Renal cortical epithelial cell (primary cell): ENCODE data around the gene GPN2. TPM values are rescaled to one million over a fixed set of nuclear protein-coding genes. Genes with fewer than 3 reads are reported as not detected.
A peak's percentile ranks its signal among the peaks of the same experiment; 100 is the strongest.

Experiments
- DNase-seq: peaks from one replicate; pipeline ENCODE4 v3.0.0-alpha.2; 2011; ENCODE audit warnings: low read depth
- total RNA-seq: library from RNA; depleted of rRNA; stranded (reverse); fragments of >200 nt; gene quantifications from 2 replicates; pipeline ENCODE4 v1.2.3, GENCODE V29; 2014

The GPN2 gene
- total RNA-seq, result 10.4 and 15.1 TPM in 2 replicates

DNA sequence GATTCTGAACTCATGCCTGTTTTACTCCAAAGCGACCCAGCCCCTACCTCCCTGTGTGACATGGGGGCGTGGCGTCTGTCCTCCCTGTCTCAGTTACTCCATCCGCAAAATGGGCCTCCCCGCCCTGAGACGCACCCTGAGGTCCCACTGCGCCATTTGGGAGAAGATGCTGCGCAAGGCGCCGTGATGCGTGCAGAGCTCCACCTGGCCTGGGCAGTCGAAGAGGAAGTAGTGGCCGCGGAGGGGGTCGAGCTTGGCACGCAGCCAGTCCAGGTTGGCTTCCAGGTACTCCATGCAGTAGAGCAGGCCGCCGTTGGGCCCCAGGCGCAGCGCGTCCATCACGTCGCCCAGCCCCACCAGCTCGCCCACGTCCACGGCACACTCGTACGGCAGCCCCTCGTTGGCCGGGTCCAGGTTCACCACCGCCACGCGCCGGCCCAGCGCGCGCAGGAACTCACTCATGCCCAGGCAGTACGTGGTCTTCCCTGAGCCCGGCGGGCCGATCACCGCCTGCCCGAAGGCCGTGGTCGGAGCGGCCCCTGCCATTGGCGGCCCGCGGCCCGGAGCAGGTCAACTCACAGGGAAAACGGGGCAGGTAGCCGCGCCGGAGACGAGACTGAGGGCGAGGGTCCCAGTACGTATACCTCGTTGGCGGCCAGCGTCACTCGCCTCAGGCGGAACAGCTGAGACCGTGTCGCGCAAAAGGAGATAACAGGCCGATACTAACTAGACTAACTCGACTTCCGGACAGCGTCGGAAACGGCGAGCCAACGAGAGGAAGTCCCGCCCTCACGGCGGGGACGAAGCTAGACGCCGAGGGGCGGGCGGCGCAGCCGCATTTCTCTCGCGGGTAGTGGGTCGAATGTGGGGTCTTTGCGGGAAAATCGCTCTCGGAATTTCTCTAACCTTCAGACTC lies at the start of gene GPN2:
Gene GPN2, minus strand, starts transcription at position 733 of the 916 bp plus-strand sequence. Its CDS starts 187 bp downstream, at position 546.
- peak; percentile 61 for DNase-seq

DNA sequence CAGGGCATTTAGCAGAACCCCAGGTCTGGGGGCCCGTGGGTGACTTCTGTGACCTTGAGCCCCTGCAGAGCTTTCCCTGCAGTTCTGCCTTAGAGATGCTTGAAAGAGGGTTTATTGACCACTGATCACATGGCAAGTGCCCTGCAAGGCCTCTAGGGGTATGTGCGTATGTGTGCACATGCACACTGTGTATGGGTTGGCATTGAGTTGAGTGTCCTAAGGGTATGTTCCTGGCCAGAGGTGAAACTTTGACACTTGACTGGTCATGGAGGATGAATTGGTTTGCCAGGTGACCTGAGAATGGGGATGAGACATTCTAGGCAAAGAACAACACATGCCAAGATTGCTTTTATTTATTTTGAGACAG lies 48.6 kb upstream of the GPN2 start:
- DNase-seq, result no peak

DNA sequence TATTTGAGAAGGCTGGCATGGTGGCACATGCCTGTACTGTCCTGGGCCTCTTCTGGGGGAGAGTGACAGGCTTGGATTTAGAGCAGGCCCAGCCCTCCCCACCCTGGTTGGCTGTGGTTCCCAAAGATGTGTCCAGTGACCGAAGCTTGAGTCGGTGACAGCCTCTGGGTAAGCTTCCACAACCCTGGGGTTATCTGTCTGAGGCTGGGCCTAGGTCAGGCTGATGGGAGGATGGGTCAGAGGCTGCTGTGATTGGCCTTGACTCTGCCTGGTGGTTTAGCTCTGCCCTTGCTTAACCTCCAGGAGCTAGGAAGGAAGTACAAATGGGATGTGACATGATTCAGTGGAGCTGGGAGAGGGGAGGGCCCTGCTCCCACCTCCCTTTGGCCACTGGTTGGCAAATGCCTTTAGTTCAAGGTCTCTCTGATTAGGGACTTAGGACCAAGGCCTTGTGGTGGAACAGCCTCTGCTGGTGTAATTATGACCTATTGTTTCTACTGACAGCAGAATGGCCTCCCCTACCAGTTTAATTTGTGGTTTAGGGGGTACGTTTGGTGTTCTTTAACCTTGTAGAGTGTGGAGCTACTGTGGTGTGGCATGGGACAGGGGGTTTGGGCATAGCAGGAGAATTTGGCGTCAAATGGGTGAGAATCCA lies 48.0 kb upstream of the GPN2 start:
- no peak for DNase-seq

DNA sequence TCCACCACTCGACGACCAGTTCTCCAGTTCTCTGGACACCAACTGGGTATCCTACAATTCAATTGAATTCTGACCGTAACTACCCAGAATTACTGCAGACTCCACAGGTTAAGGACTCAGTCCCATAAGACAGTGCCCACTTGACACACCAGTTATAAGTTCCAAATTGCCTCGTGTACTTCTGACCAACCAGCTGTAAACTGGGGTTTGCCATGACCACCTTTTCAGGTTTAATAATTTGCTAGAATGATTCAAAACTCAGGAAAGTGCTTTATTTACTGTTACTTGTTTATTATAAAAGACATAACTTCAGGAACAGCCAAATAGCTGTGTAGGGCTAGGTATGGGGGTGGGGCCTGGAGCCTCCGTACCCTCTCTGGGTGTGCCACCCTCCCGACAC lies 46.7 kb upstream of the GPN2 start:
- peak; percentile 57 for DNase-seq

DNA sequence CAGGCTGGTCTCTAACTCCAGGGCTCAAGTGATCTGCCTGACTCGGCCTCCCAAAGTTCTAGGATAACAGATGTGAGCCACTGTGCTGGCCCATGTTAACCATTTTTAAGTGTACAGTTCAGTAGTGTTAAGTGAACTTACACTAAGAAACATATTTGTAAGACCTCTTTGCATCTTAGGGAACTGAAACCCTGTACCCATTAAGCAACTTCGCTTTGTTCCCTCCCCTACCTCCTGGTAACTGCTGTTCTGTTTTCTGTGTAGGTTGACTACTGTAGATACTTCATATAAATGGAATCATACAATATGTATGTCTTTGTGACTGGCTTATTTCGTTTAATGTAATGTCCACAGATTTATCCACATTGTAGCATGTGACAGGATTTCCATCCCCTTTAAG lies 42.4 kb upstream of the GPN2 start:
- DNase-seq, result no peak

DNA sequence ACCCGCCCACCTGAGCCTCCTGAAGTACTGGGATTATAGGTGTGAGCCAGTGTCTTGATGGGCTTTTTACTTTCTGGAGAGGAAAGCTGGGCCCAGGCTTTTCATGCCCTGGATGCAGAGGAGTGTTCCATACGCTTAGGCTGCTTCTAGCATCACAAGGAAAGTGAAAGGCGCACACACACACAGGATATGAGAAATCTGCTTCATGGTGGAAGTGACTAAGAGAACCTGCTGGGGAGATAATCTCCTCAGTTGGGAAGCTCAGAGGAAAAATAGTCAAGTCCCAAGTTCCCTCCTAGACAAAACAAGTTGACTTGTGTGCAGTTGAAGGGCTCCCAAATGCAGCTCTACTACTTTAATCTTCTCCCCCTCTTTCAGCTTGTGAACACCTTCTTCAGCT lies 33.6 kb upstream of the GPN2 start:
- DNase-seq, result no peak

DNA sequence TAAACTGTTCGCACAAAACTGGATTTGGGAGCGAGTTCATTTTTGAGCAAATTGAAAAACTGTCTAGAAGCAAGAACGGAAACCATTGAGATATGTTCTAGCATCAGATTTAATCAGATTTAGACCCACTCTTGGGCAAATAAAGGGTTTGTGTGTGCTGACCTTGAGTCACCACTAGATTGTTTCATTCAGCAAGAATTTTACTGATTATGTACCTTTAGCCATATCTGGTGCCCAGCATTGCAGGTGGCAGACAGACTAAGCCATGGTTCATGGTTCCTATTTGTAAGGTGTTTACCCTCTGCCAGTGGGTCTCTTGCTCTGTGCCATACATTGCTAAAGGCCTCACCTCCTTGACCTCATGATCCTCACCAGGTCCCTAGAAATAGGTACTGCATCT lies 32.8 kb upstream of the GPN2 start:
- no peak for DNase-seq

DNA sequence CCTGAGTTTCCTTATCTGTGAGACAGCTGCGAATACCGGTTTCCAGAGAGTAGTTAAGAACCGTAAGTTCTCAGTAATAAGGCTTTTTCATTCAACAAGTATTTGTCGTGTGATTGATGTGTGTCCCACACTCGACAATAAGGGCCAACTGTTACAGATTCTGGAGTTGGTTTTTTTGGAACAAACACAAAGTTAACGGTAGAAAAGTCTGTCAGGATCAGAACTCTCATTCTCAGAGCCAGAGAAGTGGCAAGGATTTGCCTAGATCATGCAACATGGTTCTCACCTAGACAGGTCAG lies 32.3 kb upstream of the GPN2 start:
- DNase-seq, result no peak

DNA sequence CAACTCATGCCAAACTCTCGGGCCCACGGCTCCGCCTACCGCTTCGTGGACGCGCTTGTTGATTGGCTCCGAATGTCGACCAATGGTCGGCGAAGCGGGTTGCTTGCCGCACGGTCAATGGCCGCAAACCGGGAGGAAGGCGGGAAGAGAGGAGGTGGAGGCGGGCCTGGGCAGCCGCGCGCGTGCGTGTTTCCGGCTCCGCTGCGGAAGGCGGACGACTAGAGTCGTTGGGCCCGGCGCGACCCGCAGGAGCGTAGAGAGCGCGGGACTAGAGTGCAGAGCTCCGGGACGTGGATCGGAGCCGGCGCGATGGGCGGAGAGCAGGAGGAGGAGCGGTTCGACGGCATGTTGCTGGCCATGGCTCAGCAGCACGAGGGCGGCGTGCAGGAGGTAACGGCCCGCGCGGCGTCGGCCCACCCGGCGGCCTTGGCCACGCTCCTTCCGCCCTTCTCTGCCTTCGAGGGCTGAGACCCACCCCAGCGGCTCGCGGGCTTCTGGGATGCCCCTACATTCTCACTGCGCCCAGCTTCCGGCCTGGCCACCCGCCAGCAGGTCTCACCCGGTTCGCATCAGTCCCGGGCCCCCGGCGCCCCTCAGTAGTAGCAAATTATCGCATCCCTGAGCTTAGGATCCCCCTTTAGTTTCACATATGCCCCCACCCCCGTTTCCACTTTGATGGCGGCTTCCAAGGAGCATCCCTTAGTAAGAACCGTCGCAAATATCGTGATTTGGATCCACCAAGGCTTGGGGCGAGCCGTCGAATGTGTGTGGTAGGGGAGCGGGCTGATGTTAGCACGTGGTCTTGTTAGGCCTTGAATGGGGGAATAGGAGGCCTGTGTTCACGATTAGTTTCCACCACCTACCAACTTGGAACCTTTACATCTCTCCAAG lies 31.7 kb upstream of the GPN2 start, which contains the start of gene NUDC:
Gene NUDC, plus strand, starts transcription at position 204 of the 891 bp plus-strand sequence. Its CDS starts 106 bp downstream, at position 310.
- peak; percentile 93 for DNase-seq

DNA sequence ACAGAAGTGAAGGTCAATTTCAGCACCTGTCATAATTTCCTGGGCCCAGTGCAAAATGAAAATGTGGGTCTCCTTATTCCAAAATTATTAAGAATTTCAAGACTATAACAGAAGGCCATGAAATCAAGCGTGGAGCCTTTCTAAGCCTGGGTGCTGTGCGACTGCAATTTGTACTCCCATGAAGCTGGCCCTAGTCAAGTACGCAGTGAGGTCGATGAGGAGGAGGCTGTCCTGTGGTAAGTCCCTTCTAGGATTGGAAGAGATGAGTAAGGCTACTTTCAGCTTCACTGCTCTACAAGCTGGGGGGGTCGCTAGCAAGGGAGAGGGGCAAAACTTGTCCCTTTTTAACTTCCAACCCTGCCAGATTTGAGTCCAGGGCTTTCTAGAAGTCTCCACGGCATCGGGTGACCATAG lies 31.1 kb upstream of the GPN2 start:
- DNase-seq, result no peak

DNA sequence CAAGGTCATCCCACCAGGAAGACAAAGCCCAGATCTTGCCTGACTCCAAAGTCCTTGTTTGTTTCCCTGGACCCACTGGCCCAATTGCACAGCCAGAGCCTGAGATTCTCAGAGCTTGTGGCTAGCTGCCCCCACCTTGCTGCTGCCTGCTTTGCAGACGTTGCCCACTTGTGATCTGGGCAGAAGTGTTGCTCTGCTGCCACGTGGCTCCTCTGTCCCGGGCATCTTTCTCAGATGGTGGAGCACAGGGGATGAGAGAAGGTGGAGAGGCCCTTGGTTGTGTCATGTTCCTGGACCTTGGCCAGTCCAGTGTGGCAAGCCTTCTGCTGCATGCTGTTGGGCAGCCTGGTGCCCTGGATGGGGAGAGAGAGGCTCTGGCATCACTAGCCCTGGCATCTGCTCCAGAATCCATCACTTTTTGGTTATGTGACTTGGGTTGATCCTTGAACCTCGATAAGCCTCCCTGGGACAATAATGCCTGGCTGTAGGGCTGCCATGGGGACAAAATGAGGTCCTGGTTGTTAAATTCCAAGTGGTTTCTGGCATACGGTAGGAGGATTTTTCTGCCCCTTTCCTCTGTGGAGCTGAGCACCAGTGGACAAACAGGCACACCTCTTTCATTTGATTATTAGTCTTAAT lies 25.2 kb upstream of the GPN2 start:
- no peak for DNase-seq

DNA sequence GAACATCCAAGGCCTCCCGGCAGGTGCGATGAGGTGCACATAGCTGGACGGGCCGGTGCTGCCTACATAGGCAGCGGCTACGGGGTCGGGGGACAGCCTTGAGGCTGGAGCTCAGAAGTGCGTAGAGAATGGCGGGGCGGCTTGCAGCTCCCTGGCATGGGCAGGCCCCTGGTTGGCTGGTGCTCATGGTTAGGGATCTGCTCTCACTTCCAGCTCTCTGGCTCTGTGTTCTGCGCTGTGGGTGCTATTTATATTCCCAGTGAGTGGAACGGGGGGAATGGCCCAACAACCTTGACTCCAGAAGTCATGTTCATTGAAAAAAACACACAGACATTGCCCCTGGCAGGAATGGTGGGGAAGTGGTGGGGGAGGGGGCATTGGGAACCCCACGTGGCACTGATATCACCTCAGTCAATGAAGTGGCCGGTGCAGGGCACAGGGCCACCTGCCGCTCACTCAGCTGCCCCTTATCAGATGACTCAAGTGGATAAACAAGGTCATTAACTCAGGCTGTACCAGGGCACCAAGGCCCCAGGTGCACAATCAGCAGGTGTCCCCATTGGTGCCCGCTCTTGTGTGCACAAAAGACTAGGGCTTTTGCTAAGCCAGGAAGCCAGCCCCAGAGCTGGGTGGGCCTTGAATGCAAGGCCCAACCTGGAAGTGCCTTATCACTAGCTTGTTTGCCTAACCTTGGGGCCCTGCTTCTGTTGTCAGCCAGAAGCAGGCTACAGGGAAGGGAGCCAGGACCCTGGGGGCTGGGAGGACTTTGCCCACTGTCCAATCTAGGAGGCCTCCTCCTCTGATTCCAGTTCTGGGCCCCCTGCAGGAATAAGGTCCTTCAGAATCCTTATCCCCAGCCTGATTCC lies 23.9 kb upstream of the GPN2 start, which contains the start of gene NR0B2:
Gene NR0B2, minus strand, starts transcription at position 222 of the 866 bp plus-strand sequence. Its CDS starts 35 bp downstream, at position 187.
- DNase-seq, result no peak

DNA sequence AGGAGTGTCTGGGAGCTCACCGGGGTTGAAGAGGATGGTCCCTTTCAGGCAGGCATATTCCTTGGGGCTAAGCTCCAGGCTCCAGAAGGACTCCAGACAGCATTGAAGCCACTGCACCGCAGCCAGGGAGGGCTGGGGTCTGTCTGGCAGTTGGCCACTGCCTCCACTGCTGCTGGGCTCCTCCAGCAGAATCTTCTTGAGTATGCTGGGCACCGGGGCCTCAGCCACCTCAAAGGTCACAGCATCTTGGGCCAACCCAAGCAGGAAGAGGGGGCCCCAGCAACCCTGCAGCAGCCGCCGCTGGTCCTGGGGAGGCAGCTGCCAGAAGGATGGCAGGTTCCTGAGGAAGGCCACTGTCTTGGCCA lies 23.3 kb upstream of the GPN2 start:
- DNase-seq, result no peak

DNA sequence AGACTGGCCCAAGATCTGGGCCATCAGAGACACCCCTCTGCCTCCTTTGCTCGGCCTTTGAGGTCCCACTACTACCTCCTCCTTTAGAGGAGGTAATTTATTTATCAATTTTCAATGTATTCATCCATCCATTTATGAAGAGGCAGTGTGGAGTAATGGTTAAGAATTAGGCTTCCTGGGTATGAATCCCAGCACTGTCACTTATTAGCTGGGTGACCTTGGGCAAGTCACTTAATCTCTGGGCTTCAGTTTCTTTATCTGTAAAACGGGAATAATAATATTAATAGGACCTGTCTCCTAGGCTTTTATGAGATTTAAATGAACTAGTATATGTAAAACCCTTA lies 22.0 kb upstream of the GPN2 start:
- DNase-seq, result no peak

DNA sequence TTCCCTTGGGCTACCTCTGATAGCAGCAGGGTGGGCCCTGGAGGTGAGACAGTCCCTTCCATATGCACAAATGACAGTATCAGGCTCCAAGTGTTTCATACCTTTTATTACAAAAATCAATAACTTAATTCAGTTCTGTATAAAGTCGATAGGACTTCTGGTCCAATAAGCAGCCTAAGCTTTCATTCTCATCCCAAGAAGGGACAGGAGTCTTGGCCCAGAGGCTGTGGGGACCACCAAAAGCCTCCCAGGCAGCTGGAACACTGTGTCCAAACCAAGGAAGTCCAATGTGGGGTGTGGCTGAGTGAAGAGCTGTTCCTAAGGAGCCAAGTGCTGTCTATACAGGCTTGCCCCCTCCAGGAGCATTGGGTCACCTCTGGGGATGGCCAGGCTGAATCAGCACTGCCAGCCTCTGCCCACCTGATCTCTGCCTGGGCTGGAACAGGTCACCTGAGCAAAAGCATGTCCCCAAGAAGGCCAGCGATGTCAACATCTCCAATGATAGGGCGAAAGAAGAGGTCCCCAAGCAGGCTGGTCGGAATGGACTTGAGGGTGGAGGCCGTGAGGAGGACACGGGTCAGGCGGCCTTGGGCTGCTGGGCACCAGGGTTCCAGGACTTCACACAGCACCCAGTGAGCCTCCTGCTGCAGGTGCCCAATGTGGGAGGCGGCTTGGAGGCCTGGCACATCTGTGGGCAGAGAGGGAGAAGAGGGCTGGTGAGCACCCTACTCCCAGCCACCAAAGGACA lies 21.5 kb upstream of the GPN2 start:
- DNase-seq, result no peak

DNA sequence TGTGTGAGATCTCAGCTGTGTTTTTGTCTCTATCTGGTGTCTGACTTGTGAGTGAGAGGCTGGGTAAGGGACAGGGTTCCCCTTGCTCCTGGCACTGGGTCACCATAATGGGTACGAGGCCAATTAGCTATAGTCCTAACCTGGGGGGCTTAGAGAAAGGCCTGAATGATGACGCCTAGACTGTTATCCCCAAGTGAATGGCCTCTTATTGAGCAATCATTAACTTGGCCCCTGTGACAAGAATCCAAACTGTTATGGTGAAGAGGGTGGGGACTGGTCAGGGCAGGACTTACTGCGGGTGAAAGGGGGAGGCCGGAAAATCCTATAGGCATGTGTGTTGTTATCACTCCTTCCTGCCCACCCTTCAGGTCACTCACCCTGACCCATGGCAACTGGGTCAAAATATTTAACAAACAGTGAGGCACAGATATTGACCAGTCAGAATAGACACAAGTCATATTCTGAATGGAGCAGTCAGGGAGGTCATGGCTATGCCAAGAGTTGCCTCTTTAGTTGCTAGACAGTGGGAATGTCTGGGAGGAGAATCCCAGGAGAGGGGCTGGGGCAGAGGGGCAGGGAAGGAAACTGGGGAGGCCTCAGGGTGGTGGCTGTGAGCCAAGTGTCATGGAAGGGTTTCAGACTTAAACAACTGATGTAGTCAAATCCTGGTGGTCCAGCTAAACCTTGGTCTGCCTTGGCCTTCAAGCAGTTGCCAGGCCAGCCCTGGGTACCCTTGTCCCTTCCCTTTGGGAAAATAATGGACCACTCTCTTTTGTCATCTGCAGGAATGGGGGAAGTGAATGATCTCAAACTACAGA lies 20.5 kb upstream of the GPN2 start:
- peak; percentile 69 for DNase-seq

DNA sequence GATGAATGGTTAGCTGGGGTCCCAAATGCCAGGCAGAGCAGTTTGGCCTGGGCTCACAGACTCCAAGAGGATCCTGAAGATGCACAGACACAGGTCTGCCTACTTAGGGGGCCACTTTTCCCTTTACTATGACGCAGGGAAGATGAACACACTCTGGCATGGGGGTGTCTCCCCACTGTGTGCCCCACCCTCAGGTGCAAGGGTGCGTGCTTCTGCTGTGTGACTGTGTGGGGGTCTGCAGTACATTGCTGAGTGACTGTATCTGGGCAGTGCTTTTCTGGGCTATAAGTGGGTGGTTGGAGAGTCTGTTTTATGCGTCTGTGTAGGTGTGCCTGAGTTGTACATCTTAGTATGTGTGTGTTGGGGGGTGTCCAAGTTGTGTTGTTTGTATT lies 19.9 kb upstream of the GPN2 start:
- DNase-seq, result no peak

DNA sequence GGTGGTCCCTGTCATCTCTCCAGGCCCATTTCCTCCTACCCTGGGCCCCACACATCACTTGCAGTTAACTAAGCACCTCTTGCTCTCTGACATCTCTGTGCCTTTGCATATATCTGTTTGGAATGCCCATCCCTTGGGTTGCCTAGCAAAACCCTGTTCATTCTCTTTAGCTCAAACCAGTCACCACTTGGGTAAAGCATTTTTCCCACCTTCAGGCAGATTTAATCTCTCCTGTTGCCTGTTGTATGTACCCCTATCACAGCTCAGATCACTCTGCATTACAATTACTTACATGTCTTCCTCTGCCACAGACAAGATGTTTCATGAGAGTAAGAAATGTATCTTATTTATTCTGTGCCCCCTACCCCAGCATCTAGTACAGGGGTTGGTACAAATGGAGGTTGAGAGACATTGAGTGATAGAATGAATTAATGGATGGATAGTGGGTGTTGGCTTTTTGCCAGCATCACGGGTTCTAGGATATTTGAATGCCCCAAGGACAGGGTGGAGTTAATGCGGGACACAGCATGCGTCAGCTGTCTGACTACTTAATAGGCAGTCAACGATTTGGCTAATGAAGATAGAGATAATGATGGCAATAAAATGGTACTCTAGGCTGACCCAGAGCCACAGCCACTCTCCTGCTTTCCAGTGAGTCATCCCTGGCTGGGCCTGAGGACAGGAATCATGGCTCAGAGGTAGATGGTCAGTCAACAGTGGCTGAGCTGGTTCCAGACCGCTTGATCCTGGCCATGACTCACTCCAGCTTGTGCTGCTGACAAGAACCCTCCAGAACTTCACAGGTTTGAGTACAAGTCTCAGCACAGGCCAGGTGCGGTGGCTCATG lies 17.2 kb upstream of the GPN2 start:
- DNase-seq, result peak; percentile 99
